Measurements from ENCODE around the gene UBXN11.

The UBXN11 gene

DNA sequence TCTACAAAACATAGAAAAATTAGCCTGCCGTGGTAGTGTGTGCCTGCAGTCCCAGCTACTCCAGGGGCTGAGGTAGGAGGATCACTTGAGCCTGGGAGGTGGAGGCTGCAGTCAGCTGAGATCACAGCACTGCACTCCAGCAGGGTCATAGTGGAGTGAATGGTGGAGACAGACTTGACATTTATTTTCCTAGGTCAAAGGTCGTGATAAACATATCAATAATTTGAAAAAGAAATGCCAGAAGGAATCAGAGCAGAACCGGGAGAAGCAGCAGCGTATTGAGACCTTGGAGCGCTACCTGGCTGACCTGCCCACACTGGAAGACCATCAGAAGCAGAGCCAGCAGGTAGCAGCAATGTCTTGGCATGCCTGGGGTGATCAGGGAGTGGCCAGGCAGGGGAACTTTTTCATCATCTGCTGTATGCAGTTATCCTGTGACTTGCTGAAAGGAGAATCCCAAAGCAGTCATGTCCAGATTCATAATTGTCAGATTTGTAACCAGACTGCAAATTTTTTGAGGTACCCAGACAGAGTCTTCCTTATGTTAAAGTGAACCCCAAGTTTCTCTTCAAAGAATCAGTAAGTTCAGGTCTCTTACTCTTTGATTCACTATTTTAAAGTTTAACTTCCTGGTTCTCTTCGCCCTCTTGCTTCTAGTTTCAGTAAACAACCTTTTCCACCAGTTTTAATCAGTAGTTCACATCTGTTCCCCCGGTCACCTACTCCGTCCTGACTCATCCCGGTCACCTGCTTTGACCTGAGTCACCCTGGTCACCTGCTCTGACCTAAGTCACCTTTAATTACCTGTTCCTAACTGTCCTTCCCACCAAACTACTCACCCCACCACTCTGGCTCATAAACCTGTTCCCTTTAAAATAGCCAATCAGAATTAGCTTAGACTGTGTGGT lies 37.9 kb downstream of the UBXN11 start:
- no peak overlapping the region for H3K4me3 ChIP-seq (ENCODE audit: control insufficient read depth, low read depth, low read length)
- TF ChIP-seq, protein P1, sequence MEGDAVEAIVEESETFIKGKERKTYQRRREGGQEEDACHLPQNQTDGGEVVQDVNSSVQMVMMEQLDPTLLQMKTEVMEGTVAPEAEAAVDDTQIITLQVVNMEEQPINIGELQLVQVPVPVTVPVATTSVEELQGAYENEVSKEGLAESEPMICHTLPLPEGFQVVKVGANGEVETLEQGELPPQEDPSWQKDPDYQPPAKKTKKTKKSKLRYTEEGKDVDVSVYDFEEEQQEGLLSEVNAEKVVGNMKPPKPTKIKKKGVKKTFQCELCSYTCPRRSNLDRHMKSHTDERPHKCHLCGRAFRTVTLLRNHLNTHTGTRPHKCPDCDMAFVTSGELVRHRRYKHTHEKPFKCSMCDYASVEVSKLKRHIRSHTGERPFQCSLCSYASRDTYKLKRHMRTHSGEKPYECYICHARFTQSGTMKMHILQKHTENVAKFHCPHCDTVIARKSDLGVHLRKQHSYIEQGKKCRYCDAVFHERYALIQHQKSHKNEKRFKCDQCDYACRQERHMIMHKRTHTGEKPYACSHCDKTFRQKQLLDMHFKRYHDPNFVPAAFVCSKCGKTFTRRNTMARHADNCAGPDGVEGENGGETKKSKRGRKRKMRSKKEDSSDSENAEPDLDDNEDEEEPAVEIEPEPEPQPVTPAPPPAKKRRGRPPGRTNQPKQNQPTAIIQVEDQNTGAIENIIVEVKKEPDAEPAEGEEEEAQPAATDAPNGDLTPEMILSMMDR (IDR thresholded peaks at IDR 0.05; ENCODE audit: control insufficient read depth, insufficient read depth, low read depth, low read length, missing control alignments): no peak
- no peak for DNase-seq (ENCODE audit: low read depth)

DNA sequence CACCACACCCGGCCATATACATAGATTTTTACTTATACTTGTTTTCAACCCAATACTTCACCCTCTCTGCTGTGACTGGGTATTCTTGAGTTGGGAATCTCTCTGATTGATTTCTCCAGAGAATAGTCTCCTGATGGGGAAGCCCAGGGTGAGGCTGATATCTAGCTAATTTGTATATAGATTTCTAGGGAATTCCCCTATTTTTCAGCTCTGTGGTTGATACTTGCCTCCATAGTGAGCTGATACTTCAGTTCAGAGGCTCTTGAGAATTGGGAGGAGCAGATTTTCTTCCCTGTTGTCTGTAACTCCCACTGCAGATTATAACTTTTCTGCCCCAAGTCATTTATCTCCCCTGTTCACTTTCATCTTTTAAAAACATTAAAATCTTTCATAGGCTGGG lies 41.0 kb downstream of the UBXN11 start:
- H3K4me3 ChIP-seq (ENCODE audit: control insufficient read depth, low read depth, low read length): no peak overlapping the region
- DNase-seq (ENCODE audit: low read depth): no peak
- TF ChIP-seq, protein P1 (IDR thresholded peaks at IDR 0.05; ENCODE audit: control insufficient read depth, insufficient read depth, low read depth, low read length, missing control alignments): no peak

GRCh38 chr1:26263212-26263611 lies 43.2 kb downstream of the UBXN11 start:
- DNase-seq (ENCODE audit: low read depth): no peak
- TF ChIP-seq, protein P1 (IDR thresholded peaks at IDR 0.05; ENCODE audit: control insufficient read depth, insufficient read depth, low read depth, low read length, missing control alignments): no peak
- H3K4me3 ChIP-seq (ENCODE audit: control insufficient read depth, low read depth, low read length): no peak overlapping the region

DNA sequence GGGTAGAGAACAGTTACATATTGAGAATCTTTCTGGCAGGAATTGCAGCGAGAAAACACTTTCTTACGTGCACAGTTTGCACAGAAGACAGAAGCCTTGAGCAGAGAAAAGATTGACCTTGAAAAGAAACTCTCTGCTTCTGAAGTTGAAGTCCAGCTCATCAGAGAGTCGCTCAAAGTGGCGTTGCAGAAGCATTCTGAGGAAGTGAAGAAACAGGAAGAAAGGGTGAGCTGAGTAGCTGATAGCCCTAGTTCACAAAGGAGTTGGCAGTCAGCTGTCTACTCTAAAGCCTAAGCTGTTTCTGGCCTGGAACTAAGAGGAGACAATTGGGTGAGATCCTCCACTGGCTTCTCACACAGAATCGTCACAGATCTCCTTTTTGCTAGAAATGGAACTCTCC lies 46.9 kb downstream of the UBXN11 start:
- no peak for DNase-seq (ENCODE audit: low read depth)
- TF ChIP-seq, protein P1 (IDR thresholded peaks at IDR 0.05; ENCODE audit: control insufficient read depth, insufficient read depth, low read depth, low read length, missing control alignments): no peak
- no peak overlapping the region for H3K4me3 ChIP-seq (ENCODE audit: control insufficient read depth, low read depth, low read length)

DNA sequence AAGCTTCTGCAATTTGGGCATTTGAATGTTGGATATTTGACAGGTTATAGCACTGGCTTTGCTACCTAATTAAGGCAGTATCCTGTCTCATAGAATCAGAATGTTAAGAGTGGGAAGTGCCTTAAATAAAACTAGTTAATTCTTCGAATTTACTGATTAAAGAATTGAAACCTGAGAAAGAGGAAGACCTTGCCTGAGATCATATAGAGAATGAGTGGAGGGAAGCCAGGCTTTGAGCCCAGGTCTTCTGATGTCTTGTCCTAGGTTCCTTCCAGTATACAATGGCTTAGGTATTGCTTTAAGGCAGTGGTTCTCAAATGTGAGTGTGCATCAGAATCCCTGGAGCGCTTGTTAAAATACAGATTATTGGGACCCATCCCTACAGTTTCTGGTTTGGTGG lies 47.4 kb downstream of the UBXN11 start:
- TF ChIP-seq, protein P1 (IDR thresholded peaks at IDR 0.05; ENCODE audit: control insufficient read depth, insufficient read depth, low read depth, low read length, missing control alignments): no peak
- no peak overlapping the region for H3K4me3 ChIP-seq (ENCODE audit: control insufficient read depth, low read depth, low read length)
- no peak for DNase-seq (ENCODE audit: low read depth)

DNA sequence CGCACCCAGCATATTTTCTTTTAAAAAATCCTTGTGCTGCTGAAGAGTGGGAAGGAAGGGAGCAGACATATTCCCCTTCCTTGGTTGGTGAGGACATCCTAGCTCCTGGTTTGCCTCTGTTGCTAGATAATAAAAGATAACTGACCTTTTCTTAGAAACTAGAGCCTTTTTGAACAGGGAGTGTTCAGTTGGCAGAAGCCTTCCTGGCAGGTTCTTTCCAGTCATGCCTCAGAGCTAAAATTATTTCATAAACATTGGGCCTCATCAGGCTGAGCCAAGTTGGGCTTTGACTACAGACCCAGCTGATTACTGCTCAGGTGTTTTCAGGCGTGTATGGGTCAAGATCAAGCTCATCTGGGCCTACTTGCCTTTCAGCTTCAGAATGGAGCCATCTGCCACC lies 49.2 kb downstream of the UBXN11 start:
- TF ChIP-seq, protein P1 (IDR thresholded peaks at IDR 0.05; ENCODE audit: control insufficient read depth, insufficient read depth, low read depth, low read length, missing control alignments): no peak
- H3K4me3 ChIP-seq (ENCODE audit: control insufficient read depth, low read depth, low read length): no peak overlapping the region
- DNase-seq (ENCODE audit: low read depth): no peak
